ENCODE data around the gene SORBS2. TPM values are rescaled to one million over a fixed set of nuclear protein-coding genes. Genes with fewer than 3 reads are reported as not detected.

SORBS2 gene
- total RNA-seq, 1 experiment from 2014 or later: 44.5 TPM

GRCh38 chr4:185600801-185601434 lies 211.1 kb downstream of the SORBS2 start:
- Mint-ChIP-seq H3K9me3 (no peaks in the 10 kb centered on the region), H3K27me3 (ENCODE audit: low read depth) (no peaks in the 10 kb centered on the region), H3K27ac (no peak overlapping the region), H3K36me3 (no peaks in the 10 kb centered on the region), H3K4me3 (no peak overlapping the region), H3K4me1 (peaks cover 3% of the 10 kb centered on the region; the same call in 1 of the 2 replicates)
- ATAC-seq: no peak
- ChIA-PET CTCF (no interaction called here), POLR2A (no interaction called here)
- TF ChIP-seq ZNF425 (CRISPR knock-in tag; conservative IDR thresholded peaks at IDR 0.05) (no peak), SP1 (CRISPR knock-in tag; conservative IDR thresholded peaks at IDR 0.05) (no peak), ZNF396 (CRISPR knock-in tag; IDR thresholded peaks at IDR 0.05; ENCODE audit: borderline replicate concordance) (no peak)
- no peak for DNase-seq (ENCODE audit: low spot score)

GRCh38 chr4:185599553-185600243 lies 212.3 kb downstream of the SORBS2 start:
- H3K4me1 Mint-ChIP-seq: peaks cover 3% of the 10 kb centered on the region; the same call in 1 of the 2 replicates
- H3K9me3 Mint-ChIP-seq: no peaks in the 10 kb centered on the region
- ChIA-PET POLR2A (no interaction called here), CTCF (interaction anchor here (1.0 to 3.0 kb wide), 5 partner anchors 13 to 430 kb away, joined by 3 to 24 read pairs (median 4); partner anchors contain the start of gene PDLIM3)
- no peak overlapping the region for H3K4me3 Mint-ChIP-seq
- ATAC-seq (no peak), DNase-seq (ENCODE audit: low spot score) (no peak)
- TF ChIP-seq IRF1 (CRISPR knock-in tag; IDR thresholded peaks at IDR 0.05) (no peak), CREM (CRISPR knock-in tag; IDR thresholded peaks at IDR 0.05) (no peak), E2F4 (CRISPR knock-in tag; IDR thresholded peaks at IDR 0.05; ENCODE audit: borderline replicate concordance, low read depth) (no peak), ESRRA (CRISPR knock-in tag; IDR thresholded peaks at IDR 0.05; ENCODE audit: borderline replicate concordance) (no peak), PRDM15 (CRISPR knock-in tag; IDR thresholded peaks at IDR 0.05) (no peak), ARID4B (CRISPR knock-in tag; IDR thresholded peaks at IDR 0.05; ENCODE audit: borderline replicate concordance) (no peak), ZSCAN18 (CRISPR knock-in tag; IDR thresholded peaks at IDR 0.05) (no peak), ZNF281 (CRISPR knock-in tag; IDR thresholded peaks at IDR 0.05) (no peak)
- no peaks in the 10 kb centered on the region for H3K27me3 Mint-ChIP-seq (ENCODE audit: low read depth)
- no peaks in the 10 kb centered on the region for H3K36me3 Mint-ChIP-seq
- H3K27ac Mint-ChIP-seq: no peak overlapping the region

Data from WTC11 (cell line).